ENCODE measurements around the gene KLF6.

DNA sequence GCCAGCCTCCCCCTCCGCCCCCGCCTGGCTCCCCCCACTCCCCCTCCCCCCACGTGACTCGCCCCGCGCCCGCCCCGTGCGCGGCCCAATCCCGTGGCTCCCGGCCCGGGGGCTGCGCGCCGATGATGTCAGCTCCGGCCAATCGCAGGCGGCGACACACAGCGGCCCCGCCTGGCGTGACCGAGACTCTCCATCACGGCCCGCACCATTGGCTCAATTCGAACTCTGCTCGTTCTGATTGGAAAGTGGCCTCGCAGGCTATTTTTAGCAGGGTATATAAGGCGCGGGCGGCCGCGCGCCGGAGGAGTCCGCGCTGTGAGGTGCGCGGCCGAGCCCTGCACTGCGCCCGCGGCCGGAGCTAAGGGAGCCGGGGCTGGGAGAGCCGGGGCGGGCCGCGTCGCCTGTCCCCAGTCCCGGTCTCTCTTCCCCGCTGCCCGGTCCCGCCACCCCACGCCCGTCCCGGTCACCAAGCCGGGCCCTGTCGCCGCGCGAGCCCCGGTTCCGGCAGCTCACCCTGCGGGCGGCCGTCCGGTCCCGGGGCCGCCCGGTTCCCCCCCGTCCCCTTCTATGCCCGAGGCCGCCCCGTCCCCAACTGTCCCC, 342 bp upstream of the KLF6 start:
- TF ChIP-seq, protein P1, sequence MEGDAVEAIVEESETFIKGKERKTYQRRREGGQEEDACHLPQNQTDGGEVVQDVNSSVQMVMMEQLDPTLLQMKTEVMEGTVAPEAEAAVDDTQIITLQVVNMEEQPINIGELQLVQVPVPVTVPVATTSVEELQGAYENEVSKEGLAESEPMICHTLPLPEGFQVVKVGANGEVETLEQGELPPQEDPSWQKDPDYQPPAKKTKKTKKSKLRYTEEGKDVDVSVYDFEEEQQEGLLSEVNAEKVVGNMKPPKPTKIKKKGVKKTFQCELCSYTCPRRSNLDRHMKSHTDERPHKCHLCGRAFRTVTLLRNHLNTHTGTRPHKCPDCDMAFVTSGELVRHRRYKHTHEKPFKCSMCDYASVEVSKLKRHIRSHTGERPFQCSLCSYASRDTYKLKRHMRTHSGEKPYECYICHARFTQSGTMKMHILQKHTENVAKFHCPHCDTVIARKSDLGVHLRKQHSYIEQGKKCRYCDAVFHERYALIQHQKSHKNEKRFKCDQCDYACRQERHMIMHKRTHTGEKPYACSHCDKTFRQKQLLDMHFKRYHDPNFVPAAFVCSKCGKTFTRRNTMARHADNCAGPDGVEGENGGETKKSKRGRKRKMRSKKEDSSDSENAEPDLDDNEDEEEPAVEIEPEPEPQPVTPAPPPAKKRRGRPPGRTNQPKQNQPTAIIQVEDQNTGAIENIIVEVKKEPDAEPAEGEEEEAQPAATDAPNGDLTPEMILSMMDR (conservative IDR thresholded peaks at IDR 0.05), result no peak
- peak; percentile 47 for TF ChIP-seq ZFX (IDR thresholded peaks at IDR 0.05)
